ENCODE results near the gene SIAH1. TPM values are rescaled to one million over a fixed set of nuclear protein-coding genes. Genes with fewer than 3 reads are reported as not detected.
A peak's percentile ranks its signal among the peaks of the same experiment; 100 is the strongest.
"Not testable (repeated sequence)": the region's sequence is repeated elsewhere in the genome, so short reads cannot be mapped to it uniquely, and the experiment has no call there.

The SIAH1 gene
- total and polyA plus RNA-seq, 2 experiments from 2014 or later: 38.8 to 45.5 TPM

DNA sequence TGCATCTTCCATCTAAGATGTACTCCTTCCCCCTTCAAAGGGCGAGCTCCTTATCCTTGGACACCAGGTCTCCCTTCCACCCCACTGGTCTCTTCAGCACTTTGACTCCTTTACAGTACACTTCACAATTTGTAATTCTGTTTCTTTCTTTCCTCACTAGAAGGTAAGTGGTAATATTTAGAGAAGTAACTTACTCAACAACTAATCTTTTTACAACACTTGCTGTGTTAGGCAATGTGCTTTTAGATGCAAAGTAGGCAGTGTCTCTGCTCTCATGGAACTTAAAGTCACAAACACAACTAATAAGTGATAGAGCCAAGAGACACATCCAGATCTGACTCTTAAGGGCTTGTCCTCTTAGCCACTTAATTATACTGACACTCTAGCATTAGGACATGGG lies 6.4 kb downstream of the SIAH1 start:
- H2AFZ ChIP-seq: no peak overlapping the region
- H3K4me2 ChIP-seq: peak overlapping the region; percentile 46
- 83% methylated on average over 1 of the region's 1 CpG for WGBS (ENCODE audit: low lambda C conversion rate, missing lambda C conversion rate)
- H3K36me3 ChIP-seq (replicated peaks; ENCODE audit: insufficient read depth, low read depth): no peaks in the 10 kb centered on the region
- DNase-seq (ENCODE audit: low spot score): no peak
- peaks cover 40% of the 10 kb centered on the region for H3K4me1 ChIP-seq (ENCODE audit: insufficient read depth)
- TF ChIP-seq, protein P1, sequence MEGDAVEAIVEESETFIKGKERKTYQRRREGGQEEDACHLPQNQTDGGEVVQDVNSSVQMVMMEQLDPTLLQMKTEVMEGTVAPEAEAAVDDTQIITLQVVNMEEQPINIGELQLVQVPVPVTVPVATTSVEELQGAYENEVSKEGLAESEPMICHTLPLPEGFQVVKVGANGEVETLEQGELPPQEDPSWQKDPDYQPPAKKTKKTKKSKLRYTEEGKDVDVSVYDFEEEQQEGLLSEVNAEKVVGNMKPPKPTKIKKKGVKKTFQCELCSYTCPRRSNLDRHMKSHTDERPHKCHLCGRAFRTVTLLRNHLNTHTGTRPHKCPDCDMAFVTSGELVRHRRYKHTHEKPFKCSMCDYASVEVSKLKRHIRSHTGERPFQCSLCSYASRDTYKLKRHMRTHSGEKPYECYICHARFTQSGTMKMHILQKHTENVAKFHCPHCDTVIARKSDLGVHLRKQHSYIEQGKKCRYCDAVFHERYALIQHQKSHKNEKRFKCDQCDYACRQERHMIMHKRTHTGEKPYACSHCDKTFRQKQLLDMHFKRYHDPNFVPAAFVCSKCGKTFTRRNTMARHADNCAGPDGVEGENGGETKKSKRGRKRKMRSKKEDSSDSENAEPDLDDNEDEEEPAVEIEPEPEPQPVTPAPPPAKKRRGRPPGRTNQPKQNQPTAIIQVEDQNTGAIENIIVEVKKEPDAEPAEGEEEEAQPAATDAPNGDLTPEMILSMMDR (IDR thresholded peaks at IDR 0.05; ENCODE audit: poor library complexity): no peak
- TF ChIP-seq EZH2phosphoT487 (IDR thresholded peaks at IDR 0.05; ENCODE audit: low read depth, severe bottlenecking, unreplicated experiment) (no peak), EZH2 (IDR thresholded peaks at IDR 0.05; ENCODE audit: borderline replicate concordance) (no peak)
- H3K4me3 ChIP-seq: no peak overlapping the region
- no peaks in the 10 kb centered on the region for H3K9me2 ChIP-seq (replicated peaks; ENCODE audit: insufficient read depth)
- peak overlapping the region; percentile 21 for H3K27ac ChIP-seq
- H3K27me3 ChIP-seq: no peaks in the 10 kb centered on the region
- peaks cover 100% of the 10 kb centered on the region for H3K79me2 ChIP-seq
- H4K20me1 ChIP-seq (ENCODE audit: insufficient read depth, poor library complexity, severe bottlenecking): peaks cover 99% of the 10 kb centered on the region
- H3K9me3 ChIP-seq (ENCODE audit: low read depth): no peaks in the 10 kb centered on the region

DNA sequence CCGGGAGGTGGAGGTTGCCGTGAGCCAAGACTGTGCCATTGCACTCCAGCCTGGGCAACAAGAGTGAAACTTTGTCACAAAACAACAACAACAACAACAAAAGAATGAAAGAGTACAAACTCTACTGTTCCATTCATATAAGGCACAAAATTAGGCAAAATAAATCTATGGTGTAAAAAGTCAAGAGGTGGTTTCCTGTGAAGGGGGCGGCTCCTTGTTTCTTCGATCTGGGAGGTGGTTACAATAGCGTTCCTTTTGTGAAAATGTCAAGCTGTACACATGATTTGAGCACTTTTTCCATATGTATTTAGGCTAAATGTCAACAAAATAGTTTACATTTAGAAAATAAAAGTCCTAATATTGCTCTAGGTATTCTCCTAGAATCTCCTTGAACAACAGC lies 6.9 kb downstream of the SIAH1 start:
- H4K20me1 ChIP-seq (ENCODE audit: insufficient read depth, poor library complexity, severe bottlenecking): peaks cover 100% of the 10 kb centered on the region
- H3K4me3 ChIP-seq: no peak overlapping the region
- TF ChIP-seq EZH2 (IDR thresholded peaks at IDR 0.05; ENCODE audit: borderline replicate concordance) (no peak), EZH2phosphoT487 (IDR thresholded peaks at IDR 0.05; ENCODE audit: low read depth, severe bottlenecking, unreplicated experiment) (no peak)
- TF ChIP-seq, protein P1 (IDR thresholded peaks at IDR 0.05; ENCODE audit: poor library complexity): no peak
- no peak for DNase-seq (ENCODE audit: low spot score)
- no peak overlapping the region for H2AFZ ChIP-seq
- no peaks in the 10 kb centered on the region for H3K9me3 ChIP-seq (ENCODE audit: low read depth)
- 95% methylated on average over 5 of the region's 5 CpGs for WGBS (ENCODE audit: low lambda C conversion rate, missing lambda C conversion rate)
- H3K36me3 ChIP-seq (replicated peaks; ENCODE audit: insufficient read depth, low read depth): no peaks in the 10 kb centered on the region
- no peak overlapping the region for H3K27ac ChIP-seq
- H3K4me1 ChIP-seq (ENCODE audit: insufficient read depth): peaks cover 44% of the 10 kb centered on the region
- peaks cover 100% of the 10 kb centered on the region for H3K79me2 ChIP-seq
- no peaks in the 10 kb centered on the region for H3K9me2 ChIP-seq (replicated peaks; ENCODE audit: insufficient read depth)
- peak overlapping the region; percentile 46 for H3K4me2 ChIP-seq
- no peaks in the 10 kb centered on the region for H3K27me3 ChIP-seq

DNA sequence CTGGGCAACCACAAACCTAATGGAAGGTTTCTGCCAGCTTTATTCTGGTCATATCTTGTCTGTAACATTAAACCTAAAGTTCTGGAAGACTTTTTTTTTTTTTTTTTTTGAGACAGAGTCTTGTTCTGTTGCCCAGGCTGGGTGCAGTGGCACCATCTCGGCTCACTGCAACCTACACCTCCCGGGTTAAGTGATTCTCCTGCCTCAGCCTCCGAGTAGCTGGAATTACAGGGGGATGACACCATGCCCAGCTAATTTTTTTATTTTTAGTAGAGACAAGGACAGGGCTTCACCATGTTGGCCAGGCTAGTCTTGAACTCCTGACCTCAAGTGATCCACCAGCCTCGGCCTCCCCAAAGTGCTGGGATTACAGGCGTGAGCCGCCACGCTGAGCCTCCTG lies 7.9 kb downstream of the SIAH1 start:
- H3K4me1 ChIP-seq (ENCODE audit: insufficient read depth): peaks cover 36% of the 10 kb centered on the region
- WGBS (ENCODE audit: low lambda C conversion rate, missing lambda C conversion rate): 91% methylated on average over 7 of the region's 7 CpGs
- H3K9me3 ChIP-seq (ENCODE audit: low read depth); H3K4me2 ChIP-seq; H2AFZ ChIP-seq; H3K9me2 ChIP-seq (replicated peaks; ENCODE audit: insufficient read depth); H3K36me3 ChIP-seq (replicated peaks; ENCODE audit: insufficient read depth, low read depth); H3K27ac ChIP-seq; H3K4me3 ChIP-seq; H3K27me3 ChIP-seq; DNase-seq (ENCODE audit: low spot score): not testable (repeated sequence)
- H4K20me1 ChIP-seq (ENCODE audit: insufficient read depth, poor library complexity, severe bottlenecking): peaks cover 100% of the 10 kb centered on the region
- peaks cover 100% of the 10 kb centered on the region for H3K79me2 ChIP-seq

DNA sequence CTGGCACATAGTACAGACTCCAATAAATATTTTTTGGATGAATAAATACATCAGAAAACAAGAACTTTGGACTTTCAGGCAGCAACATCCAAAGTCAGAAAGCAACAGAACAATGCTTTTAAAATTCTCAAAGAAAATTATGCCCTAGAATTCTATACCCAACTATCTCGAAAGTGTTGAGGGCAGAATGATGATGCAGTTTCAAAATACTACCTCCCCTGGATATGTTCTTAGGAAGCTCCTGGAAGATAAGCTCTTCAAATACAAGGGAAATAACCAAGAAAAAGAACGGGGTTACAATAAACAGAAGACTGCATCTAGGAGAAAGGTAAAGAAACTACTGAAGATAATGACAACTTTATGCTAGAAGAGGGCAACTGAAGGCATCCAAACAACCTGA lies 11.0 kb downstream of the SIAH1 start:
- no peak for DNase-seq (ENCODE audit: low spot score)
- TF ChIP-seq, protein P1 (IDR thresholded peaks at IDR 0.05; ENCODE audit: poor library complexity): no peak
- TF ChIP-seq EZH2phosphoT487 (IDR thresholded peaks at IDR 0.05; ENCODE audit: low read depth, severe bottlenecking, unreplicated experiment): no peak
- TF ChIP-seq EZH2 (IDR thresholded peaks at IDR 0.05; ENCODE audit: borderline replicate concordance): no peak
- 49% methylated on average over 2 of the region's 2 CpGs for WGBS (ENCODE audit: low lambda C conversion rate, missing lambda C conversion rate)
- Histone ChIP-seq H3K9me3 (ENCODE audit: low read depth) (no peaks in the 10 kb centered on the region), H3K36me3 (replicated peaks; ENCODE audit: insufficient read depth, low read depth) (no peaks in the 10 kb centered on the region), H4K20me1 (ENCODE audit: insufficient read depth, poor library complexity, severe bottlenecking) (peaks cover 99% of the 10 kb centered on the region), H3K4me3 (no peak overlapping the region), H3K79me2 (peaks cover 100% of the 10 kb centered on the region), H2AFZ (no peak overlapping the region), H3K27me3 (no peaks in the 10 kb centered on the region), H3K4me1 (ENCODE audit: insufficient read depth) (peaks cover 29% of the 10 kb centered on the region), H3K27ac (no peak overlapping the region), H3K4me2 (peak overlapping the region; percentile 20), H3K9me2 (replicated peaks; ENCODE audit: insufficient read depth) (no peaks in the 10 kb centered on the region)

Measured in hepatocyte (in vitro differentiated cells).